Neural progenitor cell (in vitro differentiated cells): Measurements from ENCODE around the gene R3HDM2. TPM values are rescaled to one million over a fixed set of nuclear protein-coding genes. Genes with fewer than 3 reads are reported as not detected.

ENCODE experiments used
- DNase-seq: peaks from one replicate; pipeline ENCODE4 v3.0.0-alpha.2; 2016; ENCODE audit warnings: low spot score
- H2AFZ ChIP-seq: fragments of 200-600 bp; sonication (generic); replicated peaks from 2 replicates; pipeline ENCODE4 v1.6.1; 2016; ENCODE audit warnings: antibody characterized with exemption
- H3F3A ChIP-seq: fragments of 200-600 bp; sonication (generic); 2 replicates; pipeline ENCODE4 v1.6.1; 2016; ENCODE audit warnings: antibody characterized with exemption, low read depth
- H3K27ac ChIP-seq: fragments of 200-600 bp; sonication (generic); 2 replicates; pipeline ENCODE4 v1.5.1; 2016; ENCODE audit warnings: mild to moderate bottlenecking
- H3K27me3 ChIP-seq: fragments of 200-600 bp; sonication (generic); 2 replicates; pipeline ENCODE4 v1.6.1; 2016; ENCODE audit warnings: mild to moderate bottlenecking, moderate library complexity
- H3K36me3 ChIP-seq: fragments of 200-600 bp; sonication (generic); 2 replicates; pipeline ENCODE4 v1.5.1; 2016
- H3K4me1 ChIP-seq: fragments of 200-600 bp; sonication (generic); 2 replicates; pipeline ENCODE4 v1.6.1; 2016; ENCODE audit warnings: mixed run types
- H3K4me2 ChIP-seq: fragments of 200-600 bp; sonication (generic); 2 replicates; pipeline ENCODE4 v1.6.1; 2016
- H3K4me3 ChIP-seq: fragments of 200-600 bp; sonication (generic); 2 replicates; pipeline ENCODE4 v1.5.1; 2016
- H3K79me2 ChIP-seq: fragments of 200-600 bp; sonication (generic); 2 replicates; pipeline ENCODE4 v1.6.1; 2016; ENCODE audit warnings: low read depth
- H3K9ac ChIP-seq: fragments of 200-600 bp; sonication (generic); 2 replicates; pipeline ENCODE4 v1.6.1; 2016
- H3K9me3 ChIP-seq: fragments of 200-600 bp; sonication (generic); 2 replicates; pipeline ENCODE4 v1.5.1; 2016; ENCODE audit warnings: low read depth
- H4K20me1 ChIP-seq: fragments of 200-600 bp; sonication (generic); 2 replicates; pipeline ENCODE4 v1.6.1; 2016; ENCODE audit warnings: low read depth
- H3K27ac Mint-ChIP-seq: 3 replicates; pipeline ENCODE4 v1.8.0; 2021; ENCODE audit warnings: mixed read lengths
- H3K27me3 Mint-ChIP-seq: 2 replicates; pipeline ENCODE4 v1.8.0; 2022; ENCODE audit warnings: low read depth, mild to moderate bottlenecking, inconsistent platforms, moderate library complexity, mixed read lengths; ENCODE audit not compliant: insufficient read depth
- H3K36me3 Mint-ChIP-seq: 3 replicates; pipeline ENCODE4 v1.8.0; 2021; ENCODE audit warnings: mixed read lengths
- H3K4me1 Mint-ChIP-seq: 3 replicates; pipeline ENCODE4 v1.8.0; 2021; ENCODE audit warnings: mixed read lengths
- H3K4me3 Mint-ChIP-seq: 3 replicates; pipeline ENCODE4 v1.8.0; 2021; ENCODE audit warnings: mild to moderate bottlenecking, moderate library complexity, mixed read lengths
- H3K9me3 Mint-ChIP-seq: 3 replicates; pipeline ENCODE4 v1.8.0; 2020; ENCODE audit warnings: mixed read lengths
- EZH2 ChIP-seq: fragments of 200-600 bp; sonication (generic); IDR thresholded peaks from 2 replicates; pipeline ENCODE4 v1.6.1; 2017; ENCODE audit warnings: antibody characterized with exemption, mild to moderate bottlenecking, moderate library complexity
- EZH2phosphoT487 ChIP-seq: fragments of 200-600 bp; sonication (generic); IDR thresholded peaks from 2 replicates; pipeline ENCODE4 v1.6.1; 2017; ENCODE audit warnings: antibody characterized with exemption
- total RNA-seq: library from RNA; depleted of rRNA; stranded (reverse); fragments of >200 nt; gene quantifications from 2 replicates; pipeline ENCODE4 v1.2.3, GENCODE V29; 2015; ENCODE audit warnings: low replicate concordance
- TF ChIP-seq, protein P1 (sequence below): fragments of 200-600 bp; sonication (generic); IDR thresholded peaks from 2 replicates; pipeline ENCODE4 v1.5.1; 2017; ENCODE audit warnings: antibody characterized with exemption, mild to moderate bottlenecking

Gene R3HDM2
- total RNA-seq, 1 donor from 2014 or later: 40.0 TPM

DNA sequence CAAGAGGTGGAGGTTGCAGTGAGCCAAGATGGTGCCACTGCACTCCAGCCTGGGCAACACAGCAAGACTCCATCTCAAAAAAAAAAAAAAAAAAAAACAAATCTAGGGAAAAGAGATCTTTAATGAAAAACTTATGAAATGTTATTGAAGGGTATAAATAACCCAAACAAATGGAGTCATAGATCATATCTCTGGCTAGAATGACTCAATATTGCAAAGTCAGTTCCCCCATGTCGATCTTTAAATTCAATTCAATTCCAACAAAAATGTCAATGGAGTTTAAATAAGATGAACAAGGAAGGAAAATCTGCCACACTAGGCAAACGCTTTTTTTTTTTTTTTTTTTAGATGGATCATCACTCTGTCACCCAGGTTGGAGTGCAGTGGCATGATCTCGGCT is 78.7 kb downstream of the R3HDM2 start:
- Mint-ChIP-seq H3K27ac (no peak overlapping the region), H3K4me1 (no peaks in the 10 kb centered on the region), H3K36me3 (peaks cover 20% of the 10 kb centered on the region), H3K27me3 (no peaks in the 10 kb centered on the region), H3K4me3 (no peak overlapping the region), H3K9me3 (peaks cover 4% of the 10 kb centered on the region)
- Histone ChIP-seq H3K9me3 (no peaks in the 10 kb centered on the region), H3K4me2 (no peak overlapping the region), H3K27ac (no peak overlapping the region), H3K4me1 (no peaks in the 10 kb centered on the region), H3K36me3 (peaks cover 6% of the 10 kb centered on the region), H2AFZ (no peak overlapping the region), H3K79me2 (no peaks in the 10 kb centered on the region), H4K20me1 (no peaks in the 10 kb centered on the region), H3F3A (no peaks in the 10 kb centered on the region), H3K9ac (no peak overlapping the region), H3K4me3 (no peak overlapping the region), H3K27me3 (no peaks in the 10 kb centered on the region)
- DNase-seq: no peak
- TF ChIP-seq EZH2phosphoT487 (no peak), EZH2 (no peak)
- TF ChIP-seq, protein P1, sequence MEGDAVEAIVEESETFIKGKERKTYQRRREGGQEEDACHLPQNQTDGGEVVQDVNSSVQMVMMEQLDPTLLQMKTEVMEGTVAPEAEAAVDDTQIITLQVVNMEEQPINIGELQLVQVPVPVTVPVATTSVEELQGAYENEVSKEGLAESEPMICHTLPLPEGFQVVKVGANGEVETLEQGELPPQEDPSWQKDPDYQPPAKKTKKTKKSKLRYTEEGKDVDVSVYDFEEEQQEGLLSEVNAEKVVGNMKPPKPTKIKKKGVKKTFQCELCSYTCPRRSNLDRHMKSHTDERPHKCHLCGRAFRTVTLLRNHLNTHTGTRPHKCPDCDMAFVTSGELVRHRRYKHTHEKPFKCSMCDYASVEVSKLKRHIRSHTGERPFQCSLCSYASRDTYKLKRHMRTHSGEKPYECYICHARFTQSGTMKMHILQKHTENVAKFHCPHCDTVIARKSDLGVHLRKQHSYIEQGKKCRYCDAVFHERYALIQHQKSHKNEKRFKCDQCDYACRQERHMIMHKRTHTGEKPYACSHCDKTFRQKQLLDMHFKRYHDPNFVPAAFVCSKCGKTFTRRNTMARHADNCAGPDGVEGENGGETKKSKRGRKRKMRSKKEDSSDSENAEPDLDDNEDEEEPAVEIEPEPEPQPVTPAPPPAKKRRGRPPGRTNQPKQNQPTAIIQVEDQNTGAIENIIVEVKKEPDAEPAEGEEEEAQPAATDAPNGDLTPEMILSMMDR: no peak

DNA sequence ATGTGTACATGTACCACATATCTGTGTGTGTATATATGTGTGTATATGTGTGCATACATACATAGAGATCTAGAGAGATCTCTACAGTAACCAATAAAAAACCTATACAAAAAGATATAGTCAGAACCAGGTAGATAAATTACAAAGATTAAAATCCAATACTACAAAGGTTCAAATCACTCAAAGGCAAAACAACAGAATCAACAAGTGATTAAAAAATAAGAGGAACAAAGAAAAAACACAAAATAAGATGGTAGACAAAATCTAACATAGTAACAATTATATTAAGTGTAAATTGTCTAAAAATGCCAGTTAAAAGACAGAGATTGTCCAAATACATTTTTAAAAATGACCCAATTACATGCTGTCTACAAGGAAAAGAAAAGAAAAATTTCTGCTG is 83.6 kb downstream of the R3HDM2 start:
- H3F3A ChIP-seq: no peaks in the 10 kb centered on the region
- H3K79me2 ChIP-seq: no peaks in the 10 kb centered on the region
- H3K9ac ChIP-seq: no peak overlapping the region
- H3K27ac Mint-ChIP-seq: no peak overlapping the region
- no peaks in the 10 kb centered on the region for H3K36me3 ChIP-seq
- no peaks in the 10 kb centered on the region for H3K27me3 ChIP-seq
- H2AFZ ChIP-seq: no peak overlapping the region
- H3K4me3 ChIP-seq: no peak overlapping the region
- no peak overlapping the region for H3K27ac ChIP-seq
- H3K4me1 ChIP-seq: peaks cover 6% of the 10 kb centered on the region
- H4K20me1 ChIP-seq: peaks cover 19% of the 10 kb centered on the region
- no peak overlapping the region for H3K4me3 Mint-ChIP-seq
- H3K27me3 Mint-ChIP-seq: no peaks in the 10 kb centered on the region
- H3K4me1 Mint-ChIP-seq: peaks cover 14% of the 10 kb centered on the region
- peaks cover 4% of the 10 kb centered on the region for H3K9me3 Mint-ChIP-seq
- peaks cover 21% of the 10 kb centered on the region for H3K36me3 Mint-ChIP-seq
- TF ChIP-seq EZH2phosphoT487 (no peak), EZH2 (no peak)
- TF ChIP-seq, protein P1: no peak
- no peak overlapping the region for H3K4me2 ChIP-seq
- DNase-seq: no peak
- no peaks in the 10 kb centered on the region for H3K9me3 ChIP-seq

DNA sequence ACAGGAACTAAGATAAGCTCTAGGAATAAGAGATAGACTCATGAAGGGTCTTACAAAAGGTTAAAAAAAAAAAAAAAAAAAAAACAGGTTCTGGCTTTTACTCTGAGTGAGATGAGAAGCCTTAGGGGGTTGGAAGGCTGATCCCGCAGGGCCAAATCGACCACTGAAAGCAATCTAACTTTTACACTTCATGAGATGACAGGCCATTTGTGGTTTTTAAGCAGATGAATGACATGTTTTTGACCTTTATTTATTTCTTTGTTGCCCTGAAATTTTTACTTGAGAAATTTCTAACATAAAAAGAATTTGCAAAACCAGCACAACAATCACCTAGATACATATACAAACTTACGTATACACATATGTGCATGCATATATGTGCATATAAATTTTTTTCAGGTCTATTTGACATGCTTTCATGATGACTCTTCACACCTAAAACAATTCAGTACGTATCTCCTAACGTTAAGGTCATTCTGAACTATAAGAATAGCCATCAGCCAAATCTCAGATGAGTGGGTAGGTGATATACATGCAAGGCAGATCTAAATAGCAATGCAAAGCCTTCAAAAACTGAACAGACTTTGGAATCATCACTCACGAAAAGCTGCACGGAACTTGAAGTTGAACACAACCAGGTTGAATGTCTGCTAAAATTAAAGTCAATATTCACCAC is 87.0 kb downstream of the R3HDM2 start:
- Mint-ChIP-seq H3K36me3 (peaks cover 19% of the 10 kb centered on the region), H3K27me3 (no peaks in the 10 kb centered on the region), H3K4me1 (peaks cover 39% of the 10 kb centered on the region), H3K9me3 (peaks cover 4% of the 10 kb centered on the region), H3K27ac (no peak overlapping the region), H3K4me3 (no peak overlapping the region)
- no peak overlapping the region for H3K4me3 ChIP-seq
- no peak overlapping the region for H3K27ac ChIP-seq
- peaks cover 8% of the 10 kb centered on the region for H3K79me2 ChIP-seq
- H3F3A ChIP-seq: peaks cover 5% of the 10 kb centered on the region
- no peaks in the 10 kb centered on the region for H3K36me3 ChIP-seq
- TF ChIP-seq, protein P1: no peak
- H3K4me1 ChIP-seq: peaks cover 27% of the 10 kb centered on the region
- no peak for DNase-seq
- H3K27me3 ChIP-seq: no peaks in the 10 kb centered on the region
- no peak overlapping the region for H3K4me2 ChIP-seq
- H3K9ac ChIP-seq: no peak overlapping the region
- no peak overlapping the region for H2AFZ ChIP-seq
- peaks cover 26% of the 10 kb centered on the region for H4K20me1 ChIP-seq
- H3K9me3 ChIP-seq: no peaks in the 10 kb centered on the region
